Stimulated activated CD4-positive, alpha-beta T cell treated with anti-CD3 and anti-CD28 coated beads, TNF-alpha, amount 100 ng/mL, for 48 hours (primary cell): ENCODE measurements around the gene ZMYND15.

Experiments
- DNase-seq, 3 donors: peaks; one replicate each; pipeline ENCODE4 v3.0.0-alpha.2; 2020; ENCODE audit warnings: low read depth in 3 of 3

Gene ZMYND15

DNA sequence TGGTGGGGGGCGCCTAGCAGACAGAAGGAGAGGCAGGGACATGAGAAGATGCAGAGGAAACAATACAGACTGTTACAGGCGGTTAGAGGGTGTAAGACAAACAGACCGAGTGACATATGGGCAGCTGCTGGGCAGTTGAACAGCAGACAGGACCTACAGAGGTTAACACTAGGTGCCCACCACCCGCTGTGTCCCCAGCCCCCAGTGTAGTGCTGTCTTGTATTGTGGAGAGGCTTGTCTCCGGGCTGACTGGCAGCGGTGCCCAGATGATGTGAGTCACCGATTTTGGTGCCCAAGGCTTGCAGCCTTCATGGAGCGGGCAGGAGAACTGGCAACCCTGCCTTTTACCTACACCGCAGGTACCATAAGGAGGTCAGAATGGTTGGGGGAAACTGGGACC, 2.5 kb downstream of the ZMYND15 start:
- no peak for DNase-seq

DNA sequence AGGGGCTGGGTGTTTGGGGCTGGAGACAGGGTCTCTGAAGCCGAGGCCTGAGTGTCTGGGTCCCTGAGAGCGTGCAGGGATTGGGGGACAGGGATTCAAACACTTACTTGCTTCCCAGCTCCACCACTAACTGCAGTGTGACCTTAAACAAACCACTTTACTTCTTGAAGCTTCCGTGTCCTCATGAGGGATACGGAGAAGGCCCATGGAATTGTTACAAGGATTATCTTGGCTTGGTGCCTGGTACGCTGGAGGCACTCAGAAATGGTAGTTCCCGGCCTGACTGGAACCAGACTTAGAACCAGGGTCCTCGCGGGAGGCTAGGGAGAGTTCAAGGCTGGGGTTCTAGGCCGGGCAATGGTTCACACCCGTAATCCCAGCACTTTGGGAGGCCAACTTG, 3.0 kb downstream of the ZMYND15 start:
- no peak for DNase-seq

GRCh38 chr17:4743216-4743615, 3.6 kb downstream of the ZMYND15 start:
- no peak for DNase-seq

DNA sequence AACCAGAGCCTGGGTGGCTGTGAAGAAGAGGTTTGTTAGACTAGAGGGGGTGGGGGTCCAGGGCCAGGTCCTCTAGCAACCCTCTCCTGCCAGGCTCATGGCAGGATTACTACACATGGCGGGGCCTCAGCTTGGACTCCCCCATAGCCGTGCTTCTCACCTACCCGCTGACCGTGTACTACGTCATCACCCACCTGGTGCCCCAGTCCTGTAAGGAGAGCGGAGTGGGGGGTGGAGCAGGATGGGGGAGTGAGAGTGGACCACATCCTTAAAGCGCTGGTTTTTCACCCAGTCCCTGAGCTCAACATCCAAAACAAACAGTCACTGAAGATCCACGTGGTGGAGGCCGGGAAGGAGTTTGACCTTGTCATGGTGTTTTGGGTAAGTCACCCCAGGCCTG, 4.3 kb downstream of the ZMYND15 start:
- no peak for DNase-seq

GRCh38 chr17:4744999-4745969, 5.7 kb downstream of the ZMYND15 start:
- no peak for DNase-seq

- DNase-seq = no peak
Measured at GRCh38 chr17:4747847-4748246, 8.2 kb downstream of the ZMYND15 start.

GRCh38 chr17:4748686-4749085, 9.1 kb downstream of the ZMYND15 start:
- DNase-seq = no peak

GRCh38 chr17:4750606-4751005, 11.0 kb downstream of the ZMYND15 start:
- no peak for DNase-seq

- no peak for DNase-seq
Measured at GRCh38 chr17:4751932-4752331, 12.3 kb downstream of the ZMYND15 start.

DNA sequence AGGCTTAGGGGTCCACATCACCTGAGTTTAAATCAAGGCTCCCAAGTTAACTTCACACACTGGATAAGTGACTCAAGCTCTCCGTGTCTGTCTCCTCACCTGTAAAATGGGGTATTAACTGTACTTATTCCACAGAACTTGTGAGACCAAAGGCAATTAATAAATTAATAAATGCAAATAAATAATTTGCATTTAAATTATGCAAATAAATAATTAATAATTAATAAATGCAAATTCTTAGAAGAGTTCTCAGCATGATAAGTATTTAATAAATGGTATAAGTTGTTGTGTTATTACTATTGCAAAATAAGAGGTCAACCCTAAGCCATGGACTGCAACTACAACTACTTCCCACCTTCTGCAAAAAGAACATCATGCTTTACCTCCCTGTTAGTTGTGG, 13.8 kb downstream of the ZMYND15 start:
- DNase-seq = no peak

GRCh38 chr17:4759776-4760236, 20.2 kb downstream of the ZMYND15 start:
- no peak for DNase-seq

GRCh38 chr17:4764595-4764994, 25.0 kb downstream of the ZMYND15 start:
- no peak for DNase-seq

DNA sequence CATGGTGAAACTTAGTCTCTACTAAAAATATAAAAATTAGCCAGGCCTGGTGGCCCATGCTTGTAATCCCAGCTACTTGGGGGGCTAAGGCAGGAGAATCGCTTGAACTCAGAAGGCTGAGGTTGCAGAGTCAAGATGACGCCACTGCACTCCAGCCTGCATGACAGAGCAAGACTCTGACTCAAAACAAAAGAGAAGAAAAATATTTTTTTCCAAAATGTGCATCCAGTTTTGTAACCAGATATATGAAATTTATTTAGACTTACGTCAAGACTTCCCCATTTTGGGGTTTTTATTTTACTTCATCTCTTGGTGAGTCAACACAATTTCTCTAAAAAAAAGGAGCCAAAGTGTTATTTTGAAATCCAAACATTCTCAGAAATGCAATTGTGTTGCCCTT, 26.6 kb downstream of the ZMYND15 start:
- DNase-seq = no peak

DNA sequence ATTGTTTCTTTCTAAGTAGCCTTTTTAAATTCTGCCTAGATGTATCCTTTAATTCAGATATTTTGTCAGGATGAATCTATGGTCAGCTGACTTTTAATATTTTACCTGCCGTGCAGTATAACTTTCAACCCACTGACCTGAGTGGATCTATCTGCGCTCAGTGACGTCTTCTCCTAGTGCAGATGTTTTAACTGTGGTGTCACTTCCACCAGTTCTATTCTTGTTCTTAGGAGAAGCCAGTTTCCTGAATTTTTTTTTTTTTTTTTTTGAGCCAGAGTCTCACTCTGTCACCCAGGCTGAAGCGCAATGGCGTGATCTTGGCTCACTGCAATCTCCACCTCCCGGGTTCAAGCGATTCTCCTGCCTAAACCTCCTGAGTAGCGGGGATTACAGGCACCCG, 27.1 kb downstream of the ZMYND15 start:
- no peak for DNase-seq

DNA sequence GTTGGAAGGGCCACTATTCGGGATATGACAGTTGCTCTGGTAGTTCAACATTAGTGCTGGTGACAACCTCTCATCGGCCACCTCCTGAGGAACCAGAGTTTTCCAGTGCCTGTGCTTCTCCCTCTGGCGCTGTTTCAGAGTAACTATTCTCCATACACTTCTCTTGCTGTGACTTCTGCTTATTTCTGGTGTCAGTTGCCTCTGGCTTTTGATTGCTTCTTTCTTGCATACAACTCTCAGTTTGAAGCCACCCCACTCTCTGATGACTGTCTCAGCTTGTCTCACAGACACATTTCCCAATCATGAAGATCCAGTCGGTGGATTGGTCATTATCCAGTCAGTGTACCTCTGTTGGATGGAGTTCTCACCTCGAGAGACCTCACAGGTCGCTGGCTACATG, 28.7 kb downstream of the ZMYND15 start:
- no peak for DNase-seq

- DNase-seq = no peak
Measured at GRCh38 chr17:4769628-4770027, 30.0 kb downstream of the ZMYND15 start.

GRCh38 chr17:4771519-4772234, 32.0 kb downstream of the ZMYND15 start, which contains the start of gene TM4SF5:
Gene TM4SF5 (plus strand): TSS chr17:4771886. CDS start chr17:4771923, 37 bp downstream.
- no peak for DNase-seq

DNA sequence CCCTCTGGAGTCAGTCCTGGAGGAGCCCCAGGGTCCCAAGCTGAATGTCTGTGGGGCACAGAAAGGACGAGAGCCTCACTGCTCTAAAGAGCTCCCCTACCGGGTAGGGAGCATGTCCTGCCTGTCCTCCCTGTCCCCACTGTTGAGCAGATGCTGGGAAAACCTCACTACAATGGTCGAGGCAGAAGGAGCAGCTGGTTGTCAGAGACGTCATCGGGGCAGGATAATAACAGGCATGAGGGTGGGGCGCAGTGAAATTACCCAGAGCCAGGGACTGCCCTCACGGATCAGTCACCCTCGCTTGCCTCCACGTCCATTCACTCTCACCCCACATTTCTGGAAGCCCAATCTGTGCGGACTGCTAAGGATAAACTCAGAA, 32.6 kb downstream of the ZMYND15 start:
- no peak for DNase-seq

DNA sequence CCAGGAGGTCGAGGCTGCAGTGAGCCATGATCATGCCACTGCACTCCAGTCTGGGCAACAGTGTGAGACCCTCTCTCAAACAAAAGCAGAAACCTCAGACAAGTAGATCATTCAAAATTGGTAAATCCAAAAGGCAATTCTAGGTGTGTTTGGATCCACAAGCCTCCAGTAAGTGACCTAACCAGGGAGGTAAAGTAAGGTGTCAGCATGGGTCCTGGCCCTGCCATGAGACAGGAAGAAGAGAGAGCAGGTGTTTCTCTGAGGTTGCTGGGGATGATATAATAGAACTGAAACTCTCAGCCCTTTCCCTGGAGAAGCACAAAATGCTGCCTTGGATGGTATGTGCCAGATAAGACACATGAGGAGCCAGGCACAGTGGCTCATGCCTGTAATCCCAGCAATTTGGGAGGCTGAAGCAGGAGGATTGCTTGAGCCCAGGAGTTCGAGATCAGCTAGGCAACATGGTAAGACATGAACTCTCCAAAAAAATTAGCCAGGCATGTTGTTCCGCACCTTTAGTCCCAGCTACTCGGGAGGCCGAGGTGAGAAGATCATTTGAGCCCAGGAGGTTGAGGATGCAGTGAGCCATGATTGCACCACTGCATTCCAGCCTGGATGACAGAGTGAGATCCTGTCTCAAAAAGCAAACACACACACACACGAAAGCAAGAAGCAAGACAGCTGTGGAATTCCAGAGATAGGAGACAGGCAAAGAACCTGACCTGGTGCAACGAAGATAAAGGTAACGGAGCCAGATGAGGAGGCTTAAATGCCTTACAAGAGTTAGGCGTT, 38.5 kb downstream of the ZMYND15 start:
- no peak for DNase-seq

- no peak for DNase-seq
Measured at GRCh38 chr17:4780325-4780955, 40.8 kb downstream of the ZMYND15 start.

DNA sequence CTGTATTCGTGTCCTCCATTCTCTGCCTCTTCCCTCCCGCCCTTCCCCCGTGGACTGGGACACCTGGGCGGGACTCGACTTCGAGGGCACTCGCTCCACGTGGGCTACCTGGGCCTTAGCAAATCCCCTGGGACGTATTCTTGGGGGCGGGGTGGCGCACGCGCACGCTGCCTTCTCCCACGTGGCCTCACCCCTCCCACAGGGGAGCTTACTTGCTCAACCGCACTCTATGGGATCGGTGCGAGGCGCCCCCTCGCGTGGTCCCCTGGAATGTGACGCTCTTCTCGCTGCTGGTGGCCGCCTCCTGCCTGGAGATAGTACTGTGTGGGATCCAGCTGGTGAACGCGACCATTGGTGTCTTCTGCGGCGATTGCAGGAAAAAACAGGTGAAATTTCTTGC, 43.0 kb downstream of the ZMYND15 start:
- DNase-seq = no peak
